Lower leg skin (tissue), 3 donors: ENCODE measurements around the gene SMOC2.

ENCODE experiments used
- POLR2A ChIP-seq, 2 donors: fragments of 450-650 bp; IDR thresholded peaks; one replicate each; pipeline ENCODE4 v1.6.1; 2016 to 2017; ENCODE audit warnings: antibody characterized with exemption in 2 of 2, mild to moderate bottlenecking in 1 of 2, moderate library complexity in 1 of 2
- TF ChIP-seq, protein P1 (sequence below), 3 donors: fragments of 450-650 bp; IDR thresholded peaks; one replicate each; pipeline ENCODE4 v1.5.1; 2016; ENCODE audit warnings: antibody characterized with exemption in 3 of 3, mild to moderate bottlenecking in 3 of 3, moderate library complexity in 2 of 3

DNA sequence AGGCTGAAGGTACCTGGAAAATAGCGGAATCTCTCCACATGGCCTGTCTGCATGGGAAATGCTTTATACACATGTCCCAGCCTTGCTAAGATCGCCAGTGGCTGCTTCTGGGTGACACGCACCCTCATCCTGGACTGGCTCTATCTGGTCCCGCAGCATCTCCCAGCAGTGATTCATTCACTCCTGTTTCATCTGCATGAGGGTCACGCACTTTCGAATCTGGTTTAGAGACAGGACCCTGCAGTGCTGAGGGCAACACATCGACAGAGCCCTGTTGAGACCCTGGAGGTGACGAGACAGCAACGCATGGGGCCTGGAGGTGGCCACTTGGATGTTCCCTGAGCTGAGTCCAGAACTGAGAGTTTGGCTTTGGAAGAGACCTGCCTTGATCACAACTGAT, 136.5 kb downstream of the SMOC2 start:
- TF ChIP-seq, protein P1, sequence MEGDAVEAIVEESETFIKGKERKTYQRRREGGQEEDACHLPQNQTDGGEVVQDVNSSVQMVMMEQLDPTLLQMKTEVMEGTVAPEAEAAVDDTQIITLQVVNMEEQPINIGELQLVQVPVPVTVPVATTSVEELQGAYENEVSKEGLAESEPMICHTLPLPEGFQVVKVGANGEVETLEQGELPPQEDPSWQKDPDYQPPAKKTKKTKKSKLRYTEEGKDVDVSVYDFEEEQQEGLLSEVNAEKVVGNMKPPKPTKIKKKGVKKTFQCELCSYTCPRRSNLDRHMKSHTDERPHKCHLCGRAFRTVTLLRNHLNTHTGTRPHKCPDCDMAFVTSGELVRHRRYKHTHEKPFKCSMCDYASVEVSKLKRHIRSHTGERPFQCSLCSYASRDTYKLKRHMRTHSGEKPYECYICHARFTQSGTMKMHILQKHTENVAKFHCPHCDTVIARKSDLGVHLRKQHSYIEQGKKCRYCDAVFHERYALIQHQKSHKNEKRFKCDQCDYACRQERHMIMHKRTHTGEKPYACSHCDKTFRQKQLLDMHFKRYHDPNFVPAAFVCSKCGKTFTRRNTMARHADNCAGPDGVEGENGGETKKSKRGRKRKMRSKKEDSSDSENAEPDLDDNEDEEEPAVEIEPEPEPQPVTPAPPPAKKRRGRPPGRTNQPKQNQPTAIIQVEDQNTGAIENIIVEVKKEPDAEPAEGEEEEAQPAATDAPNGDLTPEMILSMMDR (IDR thresholded peaks at IDR 0.05): no peak
- TF ChIP-seq POLR2A (IDR thresholded peaks at IDR 0.05): no peak
